Activated T-cell treated with anti-CD3 and anti-CD28 coated beads, Interleukin-2, amount 50 U/mL, for 72 hours (primary cell): ENCODE measurements around the gene GAL3ST2. TPM values are rescaled to one million over a fixed set of nuclear protein-coding genes. Genes with fewer than 3 reads are reported as not detected.
"Not testable (repeated sequence)": the region's sequence is repeated elsewhere in the genome, so short reads cannot be mapped to it uniquely, and the experiment has no call there.

Experiments
- ATAC-seq, 2 donors: fragments of 150-1000 bp; cut with Tn5 transposase; replicated peaks in 1 of 2; 2 replicates each; pipeline ENCODE4 v1.10.0; 2021; ENCODE audit warnings: moderate library complexity in 2 of 2, mild to moderate bottlenecking in 1 of 2
- DNase-seq, 2 donors: peaks; one replicate each; pipeline ENCODE4 v3.0.0; 2021 to 2022; ENCODE audit warnings: mixed read lengths in 1 of 2
- H3K27ac Mint-ChIP-seq: one replicate; pipeline ENCODE4 v1.8.0; 2022; ENCODE audit warnings: mild to moderate bottlenecking, moderate library complexity, mixed read lengths
- H3K27me3 Mint-ChIP-seq: one replicate; pipeline ENCODE4 v1.8.0; 2022; ENCODE audit warnings: low read depth, mixed read lengths
- H3K36me3 Mint-ChIP-seq, 2 donors: one replicate each; pipeline ENCODE4 v1.8.0; 2022; ENCODE audit warnings: mixed read lengths in 2 of 2, mild to moderate bottlenecking in 1 of 2; ENCODE audit not compliant: insufficient read depth in 2 of 2
- H3K4me1 Mint-ChIP-seq: one replicate; pipeline ENCODE4 v1.8.0; 2022; ENCODE audit warnings: low read depth, mixed read lengths
- H3K4me3 Mint-ChIP-seq, 2 donors: one replicate each; pipeline ENCODE4 v1.8.0; 2022; ENCODE audit warnings: mild to moderate bottlenecking in 2 of 2, mixed read lengths in 2 of 2, moderate library complexity in 2 of 2
- H3K9me3 Mint-ChIP-seq, 2 donors: one replicate each; pipeline ENCODE4 v1.8.0; 2022; ENCODE audit warnings: mixed read lengths in 2 of 2
- total RNA-seq, 2 donors: library from RNA; stranded (reverse); gene quantifications; one replicate each; pipeline ENCODE4 v1.2.3, GENCODE V29; 2022

Gene GAL3ST2
- total RNA-seq, 2 donors from 2014 or later: 0.53 to 0.82 TPM

- H3K27ac Mint-ChIP-seq: no peak overlapping the region
- H3K4me3 Mint-ChIP-seq: no peak overlapping the region
- H3K27me3 Mint-ChIP-seq: no peaks in the 10 kb centered on the region
- H3K9me3 Mint-ChIP-seq: no peaks in the 10 kb centered on the region
- H3K4me1 Mint-ChIP-seq: no peaks in the 10 kb centered on the region
- H3K36me3 Mint-ChIP-seq: peaks cover 2 to 4% of the 10 kb centered on the region in 2 donors
- ATAC-seq: no peak
- DNase-seq: no peak
Observed at GRCh38 chr2:241752253-241752652, 24.4 kb upstream of the GAL3ST2 start.

GRCh38 chr2:241752689-241753276 lies 23.8 kb upstream of the GAL3ST2 start:
- Mint-ChIP-seq H3K4me1 (no peaks in the 10 kb centered on the region), H3K36me3 (peaks cover 2 to 4% of the 10 kb centered on the region in 2 donors), H3K4me3 (no peak overlapping the region), H3K27me3 (no peaks in the 10 kb centered on the region), H3K27ac (no peak overlapping the region), H3K9me3 (no peaks in the 10 kb centered on the region)
- ATAC-seq: no peak
- no peak for DNase-seq

- no peak overlapping the region for H3K4me3 Mint-ChIP-seq
- peaks cover 2 to 4% of the 10 kb centered on the region in 2 donors for H3K36me3 Mint-ChIP-seq
Observed at GRCh38 chr2:241753493-241753892, 23.1 kb upstream of the GAL3ST2 start.

GRCh38 chr2:241754042-241754441 lies 22.6 kb upstream of the GAL3ST2 start:
- H3K9me3 Mint-ChIP-seq: no peaks in the 10 kb centered on the region
- H3K36me3 Mint-ChIP-seq: peaks cover 2 to 5% of the 10 kb centered on the region in 2 donors
- H3K27me3 Mint-ChIP-seq: no peaks in the 10 kb centered on the region
- DNase-seq (no peak), ATAC-seq (no peak)
- no peak overlapping the region for H3K27ac Mint-ChIP-seq
- H3K4me1 Mint-ChIP-seq: no peaks in the 10 kb centered on the region
- no peak overlapping the region for H3K4me3 Mint-ChIP-seq

More at GRCh38 chr2:241753493-241753892, 23.1 kb upstream of the GAL3ST2 start:
- H3K27ac Mint-ChIP-seq: no peak overlapping the region
- H3K4me1 Mint-ChIP-seq: no peaks in the 10 kb centered on the region
- no peak for DNase-seq
- no peak for ATAC-seq
- no peaks in the 10 kb centered on the region for H3K9me3 Mint-ChIP-seq
- no peaks in the 10 kb centered on the region for H3K27me3 Mint-ChIP-seq

- no peaks in the 10 kb centered on the region for H3K9me3 Mint-ChIP-seq
- ATAC-seq (no peak), DNase-seq (no peak)
- H3K27me3 Mint-ChIP-seq: no peaks in the 10 kb centered on the region
- H3K4me1 Mint-ChIP-seq: peaks cover 7% of the 10 kb centered on the region
- peaks cover 6 to 10% of the 10 kb centered on the region in 2 donors for H3K36me3 Mint-ChIP-seq
- no peak overlapping the region for H3K4me3 Mint-ChIP-seq
- H3K27ac Mint-ChIP-seq: no peak overlapping the region
Observed at GRCh38 chr2:241755166-241755565, 21.5 kb upstream of the GAL3ST2 start.

- Mint-ChIP-seq H3K4me3 (no peak overlapping the region), H3K4me1 (peaks cover 7% of the 10 kb centered on the region), H3K9me3 (peaks cover under 1 to 1% of the 10 kb centered on the region in 2 donors), H3K27ac (no peak overlapping the region), H3K27me3 (no peaks in the 10 kb centered on the region), H3K36me3 (peaks cover 7 to 11% of the 10 kb centered on the region in 2 donors)
- DNase-seq: no peak
- no peak for ATAC-seq
Observed at GRCh38 chr2:241755777-241756176, 20.8 kb upstream of the GAL3ST2 start.

GRCh38 chr2:241759067-241759807 lies 17.4 kb upstream of the GAL3ST2 start:
- H3K27me3 Mint-ChIP-seq: no peaks in the 10 kb centered on the region
- H3K4me1 Mint-ChIP-seq: peaks cover 18% of the 10 kb centered on the region
- DNase-seq (no peak), ATAC-seq (no peak)
- no peak overlapping the region for H3K4me3 Mint-ChIP-seq
- H3K36me3 Mint-ChIP-seq: peaks cover 9 to 12% of the 10 kb centered on the region in 2 donors
- no peak overlapping the region for H3K27ac Mint-ChIP-seq
- H3K9me3 Mint-ChIP-seq: peaks cover 2 to 3% of the 10 kb centered on the region in 2 donors

- H3K36me3 Mint-ChIP-seq: peaks cover 9 to 12% of the 10 kb centered on the region in 2 donors
- not testable (repeated sequence) for H3K4me3 Mint-ChIP-seq, H3K27ac Mint-ChIP-seq, H3K27me3 Mint-ChIP-seq, ATAC-seq, H3K9me3 Mint-ChIP-seq, DNase-seq
- peaks cover 18% of the 10 kb centered on the region for H3K4me1 Mint-ChIP-seq
Observed at GRCh38 chr2:241759893-241760292, 16.7 kb upstream of the GAL3ST2 start.

- DNase-seq: no peak
- Mint-ChIP-seq H3K4me1 (peaks cover 18% of the 10 kb centered on the region), H3K4me3 (no peak overlapping the region), H3K27me3 (no peaks in the 10 kb centered on the region), H3K9me3 (peaks cover 2 to 3% of the 10 kb centered on the region in 2 donors), H3K36me3 (peaks cover 9 to 12% of the 10 kb centered on the region in 2 donors), H3K27ac (no peak overlapping the region)
- no peak for ATAC-seq
Observed at GRCh38 chr2:241760301-241760771, 16.3 kb upstream of the GAL3ST2 start.

GRCh38 chr2:241762321-241762932 lies 14.2 kb upstream of the GAL3ST2 start:
- Mint-ChIP-seq H3K9me3 (peaks cover 2 to 3% of the 10 kb centered on the region in 2 donors), H3K27ac (peak overlapping the region; percentile 25), H3K4me1 (peaks cover 18% of the 10 kb centered on the region), H3K27me3 (no peaks in the 10 kb centered on the region), H3K36me3 (peaks cover 9 to 12% of the 10 kb centered on the region in 2 donors), H3K4me3 (peak overlapping the region; percentile 20 to 80)
- no peak for DNase-seq
- ATAC-seq: peak in 1 of 2 donors; percentile 72

- Mint-ChIP-seq H3K36me3 (peaks cover 9 to 12% of the 10 kb centered on the region in 2 donors), H3K4me3 (peak overlapping the region in 1 of 2 donors; percentile 80), H3K4me1 (peaks cover 18% of the 10 kb centered on the region), H3K9me3 (peaks cover 2 to 3% of the 10 kb centered on the region in 2 donors), H3K27ac (peak overlapping the region; percentile 25), H3K27me3 (no peaks in the 10 kb centered on the region)
- ATAC-seq: peak; percentile 78 to 86
- peak; percentile 44 to 67 for DNase-seq
Observed at GRCh38 chr2:241762933-241763369, 13.7 kb upstream of the GAL3ST2 start.

GRCh38 chr2:241763551-241764274 lies 12.9 kb upstream of the GAL3ST2 start:
- H3K4me1 Mint-ChIP-seq: peaks cover 18% of the 10 kb centered on the region
- H3K9me3 Mint-ChIP-seq: peaks cover 2 to 3% of the 10 kb centered on the region in 2 donors
- peak overlapping the region in 1 of 2 donors; percentile 80 for H3K4me3 Mint-ChIP-seq
- H3K27me3 Mint-ChIP-seq: no peaks in the 10 kb centered on the region
- DNase-seq (no peak), ATAC-seq (peak in 1 of 2 donors; percentile 18)
- H3K27ac Mint-ChIP-seq: peak overlapping the region; percentile 38
- peaks cover 10 to 12% of the 10 kb centered on the region in 2 donors for H3K36me3 Mint-ChIP-seq
